SH-SY5Y (cell line): ENCODE data around the gene ITGBL1.

ENCODE experiments used
- GATA2 ChIP-seq: IDR thresholded peaks from 2 replicates; pipeline ENCODE4 v1.6.1; 2011; ENCODE audit warnings: mild to moderate bottlenecking, low read depth, low read length
- GATA3 ChIP-seq: IDR thresholded peaks from 2 replicates; pipeline ENCODE4 v1.6.1; 2011; ENCODE audit warnings: low read depth, mild to moderate bottlenecking, low read length, moderate library complexity

DNA sequence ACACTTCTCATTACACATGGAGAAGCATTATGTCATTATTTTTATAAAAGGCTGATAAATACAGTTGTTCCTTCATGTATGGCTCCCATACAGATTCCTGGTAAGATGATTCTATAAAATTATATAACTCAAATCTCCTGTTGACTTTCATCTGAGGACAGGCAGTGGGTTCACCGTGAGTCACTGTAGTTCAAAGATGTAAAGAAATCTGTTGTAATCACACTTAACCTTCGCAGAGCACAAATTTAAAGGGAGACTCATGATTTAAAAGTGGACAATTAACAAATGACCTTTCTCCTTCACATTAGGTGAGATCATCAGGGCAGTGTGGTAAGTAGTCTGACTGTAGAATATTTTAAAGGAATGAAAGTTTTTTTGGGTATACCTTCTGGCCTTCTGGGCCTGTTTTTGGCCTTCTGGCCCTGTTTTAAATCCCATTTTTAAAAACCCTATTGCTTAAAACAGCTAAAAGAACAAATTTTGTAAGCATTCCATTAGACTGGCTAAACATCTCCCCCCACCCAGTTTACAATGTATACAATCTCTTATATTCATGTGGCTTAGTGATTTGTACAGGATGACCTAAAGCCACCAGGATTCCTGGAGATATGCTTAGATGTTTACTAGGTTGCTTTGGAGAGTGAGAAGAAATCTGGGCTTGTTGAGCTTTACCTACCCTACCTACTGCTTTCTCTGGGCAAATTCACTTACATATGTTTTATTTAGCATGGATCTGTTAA is 171.2 kb downstream of the ITGBL1 start:
- TF ChIP-seq GATA2 (no peak), GATA3 (no peak)
